HTR-8/SVneo (cell line): ENCODE measurements around the gene ZNF398.
"Not testable (repeated sequence)": the region's sequence is repeated elsewhere in the genome, so short reads cannot be mapped to it uniquely, and the experiment has no call there.

ENCODE experiments used
- DNase-seq: peaks from one replicate; pipeline ENCODE4 v3.0.0; 2011; ENCODE audit warnings: low spot score, mixed read lengths; ENCODE audit not compliant: insufficient read length
- FAIRE-seq: peaks from 2 replicates; lab custom pipeline; 2011; peaks lifted over from hg19 to GRCh38; lab: Jason Lieb, UNC

The ZNF398 gene

GRCh38 chr7:149223761-149224160 lies 76.5 kb downstream of the ZNF398 start:
- DNase-seq (no peak), FAIRE-seq (no peak)

DNA sequence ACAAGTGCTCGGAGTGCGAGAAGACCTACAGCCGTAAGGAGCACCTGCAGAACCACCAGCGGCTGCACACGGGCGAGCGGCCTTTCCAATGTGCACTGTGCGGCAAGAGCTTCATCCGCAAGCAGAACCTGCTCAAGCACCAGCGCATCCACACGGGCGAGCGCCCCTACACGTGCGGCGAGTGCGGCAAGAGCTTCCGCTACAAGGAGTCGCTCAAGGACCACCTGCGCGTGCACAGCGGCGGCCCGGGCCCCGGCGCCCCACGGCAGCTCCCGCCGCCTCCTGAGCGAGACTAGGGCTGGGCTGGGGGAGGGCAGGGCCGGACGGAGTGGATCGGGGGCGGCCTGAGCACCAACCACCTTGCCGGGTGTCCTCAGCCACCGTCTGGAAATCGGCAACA lies 77.1 kb downstream of the ZNF398 start:
- FAIRE-seq (no peak), DNase-seq (no peak)

DNA sequence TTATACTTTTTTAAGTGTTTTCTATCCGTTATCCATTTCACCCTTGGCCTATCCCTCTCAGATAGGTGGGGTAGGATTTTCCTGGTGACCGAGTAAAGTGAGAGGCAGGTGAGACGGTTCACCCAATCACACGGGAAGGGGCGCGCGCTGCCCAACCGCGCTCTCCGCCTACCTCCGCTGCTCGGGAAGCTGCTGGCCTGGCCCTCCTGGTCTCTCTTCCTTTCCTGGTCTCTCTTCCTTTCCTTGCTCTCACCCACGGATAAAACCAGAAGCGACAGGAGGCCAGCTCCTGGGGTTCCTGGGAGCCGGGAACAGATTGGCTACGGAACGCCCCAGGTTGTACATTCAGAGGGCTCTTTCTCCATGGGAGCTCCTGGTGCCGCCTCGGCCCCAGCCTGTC lies 77.9 kb downstream of the ZNF398 start:
- FAIRE-seq: no peak
- no peak for DNase-seq

GRCh38 chr7:149225656-149226055 lies 78.4 kb downstream of the ZNF398 start:
- FAIRE-seq (no peak), DNase-seq (no peak)

DNA sequence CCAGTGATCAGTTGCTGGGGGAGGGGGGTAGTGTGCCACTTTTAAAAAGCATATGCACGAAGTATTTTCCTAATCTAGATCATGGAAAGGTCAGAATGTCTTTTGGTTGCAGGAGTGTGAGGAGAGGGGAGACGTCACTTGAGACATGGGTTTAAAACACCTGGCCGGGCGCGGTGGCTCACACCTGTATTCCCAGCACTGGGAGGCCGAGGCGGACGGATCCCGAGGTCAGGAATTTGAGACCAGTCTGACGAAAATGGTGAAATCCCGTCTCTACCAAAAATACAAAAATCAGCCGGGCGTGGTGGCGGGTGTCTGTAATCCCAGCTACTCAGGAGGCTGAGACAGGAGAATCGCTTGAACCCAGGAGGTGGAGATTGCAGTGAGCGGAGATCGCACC lies 79.1 kb downstream of the ZNF398 start:
- FAIRE-seq, DNase-seq: not testable (repeated sequence)

DNA sequence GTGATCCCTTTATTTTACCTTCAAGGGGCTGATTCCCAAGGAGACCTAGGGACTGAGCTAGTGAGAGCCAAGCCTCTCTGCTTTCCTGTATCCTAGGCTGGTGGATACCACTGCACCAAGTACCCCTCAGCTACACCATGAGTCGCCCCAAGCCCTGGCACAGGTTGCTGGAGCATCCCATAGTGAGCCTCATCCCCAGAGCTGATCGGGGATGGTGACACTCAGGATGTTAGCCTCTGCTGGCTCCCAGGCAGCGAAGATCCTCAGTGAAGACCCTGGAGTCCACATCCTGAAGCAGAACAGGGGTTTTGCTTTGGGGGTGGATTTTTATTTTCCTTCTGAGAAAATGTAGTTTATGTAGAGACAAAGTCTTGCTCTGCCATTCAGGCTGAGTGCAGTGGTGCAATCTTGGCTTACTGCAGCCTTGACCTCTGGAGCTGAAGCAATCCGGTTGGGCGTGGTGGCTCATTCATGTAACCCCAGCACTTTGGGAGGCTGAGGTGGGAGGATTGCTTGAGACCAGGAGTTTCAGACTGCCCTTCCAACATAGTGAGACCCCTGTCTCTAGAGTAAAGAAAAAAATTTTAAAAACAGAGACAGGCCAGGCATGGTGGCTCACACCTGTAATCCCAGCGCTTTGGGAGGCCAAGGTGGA lies 79.7 kb downstream of the ZNF398 start:
- FAIRE-seq (no peak), DNase-seq (no peak)

DNA sequence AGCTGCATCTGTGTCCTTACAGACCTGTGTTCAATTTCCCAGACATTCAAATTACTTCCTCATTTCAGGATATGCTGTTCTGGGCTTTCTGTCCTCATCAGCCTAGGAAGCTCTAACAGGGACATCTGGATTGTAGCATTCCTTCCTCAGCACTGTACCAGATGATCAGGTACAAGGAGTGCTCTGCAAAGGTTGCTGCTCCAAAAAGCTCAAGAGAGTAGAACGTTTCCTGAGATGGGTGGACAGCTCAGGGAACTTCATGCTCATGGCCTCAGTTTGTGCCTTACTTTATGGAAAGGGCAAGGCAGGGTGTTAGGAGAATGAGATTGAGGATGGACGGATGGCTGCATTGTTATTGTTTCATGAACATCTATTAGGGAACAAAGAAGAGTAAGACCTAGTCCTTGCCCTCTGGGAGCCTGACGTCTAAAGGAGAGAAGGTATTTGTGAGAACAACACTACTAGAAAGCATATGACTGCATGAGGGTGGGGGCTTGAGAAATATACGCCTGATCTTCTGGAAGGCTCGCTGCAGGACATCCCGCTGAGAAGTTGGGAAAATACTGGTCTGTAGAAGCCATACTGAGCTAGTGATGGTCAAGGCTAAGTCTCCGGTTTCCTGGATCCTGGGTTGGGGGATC lies 81.7 kb downstream of the ZNF398 start:
- FAIRE-seq: no peak
- DNase-seq: no peak

- no peak for FAIRE-seq
- no peak for DNase-seq
Observed at GRCh38 chr7:149229526-149229925, 82.3 kb downstream of the ZNF398 start.

DNA sequence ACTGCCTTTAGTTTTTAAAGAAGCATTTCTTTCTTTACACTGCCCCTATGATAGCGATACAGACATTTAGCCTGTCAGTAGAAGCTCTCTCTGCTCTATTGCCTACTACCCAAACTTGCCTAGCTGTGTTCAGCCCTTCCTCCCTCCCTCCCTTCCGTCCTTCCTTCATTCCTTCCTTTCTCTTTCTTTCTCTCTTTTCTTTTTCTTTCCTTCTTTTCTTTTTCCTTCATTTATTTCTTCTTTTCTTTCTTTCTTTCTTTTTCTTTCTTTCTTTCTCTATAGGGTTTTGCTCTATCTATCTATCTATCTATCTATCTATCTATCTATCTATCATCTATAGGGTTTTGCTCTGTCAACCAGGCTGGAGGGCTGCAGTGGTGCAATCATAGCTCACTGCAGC lies 85.1 kb downstream of the ZNF398 start:
- FAIRE-seq (no peak), DNase-seq (no peak)
